Sigmoid colon (tissue), 7 donors: ENCODE data around the gene CRISPLD2. TPM values are rescaled to one million over a fixed set of nuclear protein-coding genes. Genes with fewer than 3 reads are reported as not detected.

Source experiments
- DNase-seq: peaks from one replicate; pipeline ENCODE4 v3.0.0-alpha.2; 2019
- H3K27ac ChIP-seq, 4 donors: fragments of 200-600 bp; sonication (generic); one replicate each; pipeline ENCODE4 v1.5.1; 2016 to 2019; ENCODE audit warnings: mild to moderate bottlenecking in 1 of 4
- H3K27me3 ChIP-seq, 3 donors: fragments of 200-600 bp; sonication (generic); one replicate each; pipeline ENCODE4 v1.5.1; 2019; ENCODE audit warnings: mild to moderate bottlenecking in 1 of 3
- H3K36me3 ChIP-seq, 4 donors: fragments of 200-600 bp; sonication (generic); one replicate each; pipeline ENCODE4 v1.5.1; 2016 to 2019
- H3K4me1 ChIP-seq, 4 donors: fragments of 200-600 bp; sonication (generic); one replicate each; pipeline ENCODE4 v1.5.1; 2017 to 2019
- H3K4me3 ChIP-seq, 4 donors: fragments of 200-600 bp; sonication (generic); one replicate each; pipeline ENCODE4 v1.5.1; 2017 to 2019; ENCODE audit warnings: mild to moderate bottlenecking in 2 of 4, moderate library complexity in 1 of 4
- H3K9me3 ChIP-seq, 4 donors: fragments of 200-600 bp in 3 of 4; sonication (generic) in 3 of 4; one replicate each; pipeline versions ENCODE4 v1.5.1 to v1.6.1; 2013 to 2019
- EP300 ChIP-seq, 4 donors: sonication (generic); formaldehyde crosslinking; IDR thresholded peaks; one replicate each; pipeline ENCODE4 v1.6.1; 2017; ENCODE audit warnings: antibody characterized with exemption in 4 of 4
- POLR2A ChIP-seq, 2 donors: fragments of 450-650 bp; IDR thresholded peaks; one replicate each; pipeline ENCODE4 v1.6.1; 2016; ENCODE audit warnings: antibody characterized with exemption in 2 of 2, mild to moderate bottlenecking in 2 of 2, moderate library complexity in 2 of 2
- POLR2AphosphoS5 ChIP-seq, 4 donors: sonication (generic); formaldehyde crosslinking; IDR thresholded peaks; one replicate each; pipeline ENCODE4 v1.6.1; 2017; ENCODE audit warnings: antibody characterized with exemption in 4 of 4
- WGBS, 2 donors: extraction: QIAGEN DNeasy Blood & Tissue Kit; methylation state at CpG; one replicate each; pipeline ENCODE4 v1.1.7; 2013; 5-methylcytosine and 5-hydroxymethylcytosine counted together
- intact Hi-C: fragments of 100-400 bp; cut with DNase I; formaldehyde crosslinking; loops from one replicate; pipeline ENCODE4 v1.15.1; 2023
- polyA plus RNA-seq, 3 donors: library from polyadenylated mRNA; stranded (reverse); fragments of 200-250 nt; gene quantifications; one replicate each; pipeline ENCODE4 v1.2.3, GENCODE V29; 2013
- total RNA-seq, 4 donors: library from RNA; depleted of rRNA; stranded (reverse); fragments of >200 nt; gene quantifications; one replicate each; pipeline ENCODE4 v1.1.0, GENCODE V29; 2016
- TF ChIP-seq, protein P1 (sequence below), 4 experiments: fragments of 450-650 bp in 3 of 4; fragments of 200-600 bp in 1 of 4; IDR thresholded peaks; one replicate each; pipeline ENCODE4 v1.5.1; 2016 to 2019; ENCODE audit warnings: antibody characterized with exemption in 4 of 4, mild to moderate bottlenecking in 3 of 4, moderate library complexity in 2 of 4
- donor health status: healthy with polysubstance abuse.
- donor health status: Bipolar disorder and iron deficiency.
- donor health status: healthy.

Gene CRISPLD2
- total and polyA plus RNA-seq, 7 donors, result 3.0 to 545 (median 140) TPM

- TF ChIP-seq POLR2AphosphoS5 (IDR thresholded peaks at IDR 0.05) (peak in 2 of 4 donors; percentile 33 to 56), POLR2A (IDR thresholded peaks at IDR 0.05) (no peak)
- Histone ChIP-seq H3K36me3 (no peaks in the 10 kb centered on the region), H3K27ac (peak overlapping the region; percentile 1 to 65 (median 42)), H3K4me1 (peaks cover 0 to 33% (median 26%) of the 10 kb centered on the region in 4 donors), H3K9me3 (no peaks in the 10 kb centered on the region), H3K27me3 (no peaks in the 10 kb centered on the region), H3K4me3 (no peak overlapping the region)
- 37 to 56% methylated on average over 11 of the region's 11 CpGs for WGBS, 2 donors
- peak; percentile 88 for DNase-seq
- intact Hi-C loops, result no loop called here
These were observed 33.8 kb upstream of the CRISPLD2 start for GRCh38 chr16:84785843-84786581.

- no peaks in the 10 kb centered on the region for H3K9me3 ChIP-seq
- no peaks in the 10 kb centered on the region for H3K36me3 ChIP-seq
- peaks cover 0 to 32% (median 26%) of the 10 kb centered on the region in 4 donors for H3K4me1 ChIP-seq
- peak; percentile 70 for DNase-seq
- no peak overlapping the region for H3K4me3 ChIP-seq
- TF ChIP-seq POLR2AphosphoS5 (IDR thresholded peaks at IDR 0.05) (no peak), EP300 (IDR thresholded peaks at IDR 0.05) (no peak), POLR2A (IDR thresholded peaks at IDR 0.05) (no peak)
- TF ChIP-seq, protein P1, sequence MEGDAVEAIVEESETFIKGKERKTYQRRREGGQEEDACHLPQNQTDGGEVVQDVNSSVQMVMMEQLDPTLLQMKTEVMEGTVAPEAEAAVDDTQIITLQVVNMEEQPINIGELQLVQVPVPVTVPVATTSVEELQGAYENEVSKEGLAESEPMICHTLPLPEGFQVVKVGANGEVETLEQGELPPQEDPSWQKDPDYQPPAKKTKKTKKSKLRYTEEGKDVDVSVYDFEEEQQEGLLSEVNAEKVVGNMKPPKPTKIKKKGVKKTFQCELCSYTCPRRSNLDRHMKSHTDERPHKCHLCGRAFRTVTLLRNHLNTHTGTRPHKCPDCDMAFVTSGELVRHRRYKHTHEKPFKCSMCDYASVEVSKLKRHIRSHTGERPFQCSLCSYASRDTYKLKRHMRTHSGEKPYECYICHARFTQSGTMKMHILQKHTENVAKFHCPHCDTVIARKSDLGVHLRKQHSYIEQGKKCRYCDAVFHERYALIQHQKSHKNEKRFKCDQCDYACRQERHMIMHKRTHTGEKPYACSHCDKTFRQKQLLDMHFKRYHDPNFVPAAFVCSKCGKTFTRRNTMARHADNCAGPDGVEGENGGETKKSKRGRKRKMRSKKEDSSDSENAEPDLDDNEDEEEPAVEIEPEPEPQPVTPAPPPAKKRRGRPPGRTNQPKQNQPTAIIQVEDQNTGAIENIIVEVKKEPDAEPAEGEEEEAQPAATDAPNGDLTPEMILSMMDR (IDR thresholded peaks at IDR 0.05), result no peak
- WGBS, 2 donors, result 50 to 75% methylated on average over 13 of the region's 13 CpGs
- no peaks in the 10 kb centered on the region for H3K27me3 ChIP-seq
- H3K27ac ChIP-seq, result peak overlapping the region; percentile 20 to 65 (median 60)
- intact Hi-C loops, result no loop called here
These were observed 33.1 kb upstream of the CRISPLD2 start for GRCh38 chr16:84786605-84787262.

DNA sequence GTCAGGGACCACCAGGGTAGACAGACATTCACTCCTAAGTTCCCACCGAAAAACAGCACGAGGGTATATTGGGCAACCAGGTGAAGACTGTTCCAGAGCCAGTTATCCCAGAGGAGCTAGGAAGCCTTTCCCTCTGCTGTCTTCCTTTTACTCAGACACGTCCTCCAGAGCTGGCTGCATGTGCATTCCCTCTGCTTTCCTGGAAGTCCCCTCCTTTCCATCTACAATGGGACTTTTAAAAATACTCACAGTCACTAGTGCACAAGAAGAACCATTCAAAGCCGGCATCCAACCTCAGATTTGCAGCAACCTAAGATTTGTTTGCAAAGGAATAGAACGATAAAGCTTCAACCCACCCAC is 32.5 kb upstream of the CRISPLD2 start:
- no peak for TF ChIP-seq EP300 (IDR thresholded peaks at IDR 0.05)
- TF ChIP-seq, protein P1 (IDR thresholded peaks at IDR 0.05), result no peak
- Histone ChIP-seq H3K9me3 (no peaks in the 10 kb centered on the region), H3K4me1 (peaks cover 0 to 32% (median 26%) of the 10 kb centered on the region in 4 donors), H3K27me3 (no peaks in the 10 kb centered on the region), H3K4me3 (no peak overlapping the region), H3K36me3 (no peaks in the 10 kb centered on the region), H3K27ac (peak overlapping the region in 3 of 4 donors; percentile 57 to 65 (median 63))
- intact Hi-C loops, result no loop called here
- WGBS, 2 donors, result 21 to 61% methylated on average over 5 of the region's 5 CpGs
- DNase-seq, result peak; percentile 50

DNA sequence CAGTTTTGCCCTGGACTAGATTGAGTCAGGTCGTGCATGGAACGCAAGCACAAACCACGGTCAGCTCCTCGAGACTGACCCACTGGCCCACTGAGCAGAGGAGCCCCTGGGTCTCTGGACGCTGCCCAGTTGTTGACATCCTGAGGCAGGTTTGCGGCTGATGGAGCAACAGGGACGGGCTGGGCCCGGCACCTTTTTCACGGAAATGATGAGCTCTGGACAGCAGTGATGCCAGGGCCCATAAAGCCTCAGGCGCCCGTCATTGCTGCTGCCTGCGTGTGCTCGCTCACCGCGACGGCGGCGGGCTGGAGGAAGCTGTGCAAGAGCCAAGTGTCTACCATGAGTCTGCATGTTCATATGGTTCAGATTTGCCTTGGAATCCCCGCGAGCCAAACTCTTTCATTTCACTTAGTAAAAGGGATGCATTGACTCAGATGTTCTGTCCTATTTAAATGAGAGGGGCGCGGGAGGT is 30.8 kb upstream of the CRISPLD2 start:
- 95 to 97% methylated on average over 22 of the region's 22 CpGs for WGBS, 2 donors
- no peaks in the 10 kb centered on the region for H3K9me3 ChIP-seq
- H3K27ac ChIP-seq, result no peak overlapping the region
- peak; percentile 58 for DNase-seq
- H3K4me3 ChIP-seq, result no peak overlapping the region
- TF ChIP-seq EP300 (IDR thresholded peaks at IDR 0.05) (no peak), POLR2AphosphoS5 (IDR thresholded peaks at IDR 0.05) (no peak), POLR2A (IDR thresholded peaks at IDR 0.05) (no peak)
- H3K4me1 ChIP-seq, result peaks cover 0 to 32% (median 26%) of the 10 kb centered on the region in 4 donors
- intact Hi-C loops, result no loop called here
- H3K27me3 ChIP-seq, result no peaks in the 10 kb centered on the region
- no peaks in the 10 kb centered on the region for H3K36me3 ChIP-seq

- no peak overlapping the region for H3K27ac ChIP-seq
- peak; percentile 57 for DNase-seq
These were observed 30.4 kb upstream of the CRISPLD2 start for GRCh38 chr16:84789431-84789830.

More at GRCh38 chr16:84789431-84789830, 30.4 kb upstream of the CRISPLD2 start:
- intact Hi-C loops, result no loop called here
- H3K4me1 ChIP-seq, result peaks cover 0 to 37% (median 30%) of the 10 kb centered on the region in 4 donors
- TF ChIP-seq POLR2AphosphoS5 (IDR thresholded peaks at IDR 0.05) (no peak), POLR2A (IDR thresholded peaks at IDR 0.05) (no peak), EP300 (IDR thresholded peaks at IDR 0.05) (no peak)
- TF ChIP-seq, protein P1 (IDR thresholded peaks at IDR 0.05), result no peak
- H3K36me3 ChIP-seq, result no peaks in the 10 kb centered on the region
- no peak overlapping the region for H3K4me3 ChIP-seq
- no peaks in the 10 kb centered on the region for H3K9me3 ChIP-seq
- 91% methylated on average over 11 of the region's 11 CpGs for WGBS, 2 donors
- H3K27me3 ChIP-seq, result no peaks in the 10 kb centered on the region
